HL-60 (cell line): ENCODE data around the gene TSPAN31.

Experiments used
- DNase-seq, 2 experiments: peaks; one replicate each; pipeline ENCODE4 v3.0.0-alpha.2; 2010 to 2020; ENCODE audit warnings: low read depth in 1 of 2, low spot score in 1 of 2
- H3K27ac ChIP-seq: fragments of 250-450 bp; sonication (Bioruptor Pico); replicated peaks from 2 replicates; pipeline ENCODE4 v1.5.1; 2020; ENCODE audit warnings: mild to moderate bottlenecking, moderate library complexity
- H3K27me3 ChIP-seq: fragments of 250-450 bp; sonication (Bioruptor Pico); 2 replicates; pipeline ENCODE4 v1.5.1; 2021; ENCODE audit warnings: mild to moderate bottlenecking, moderate library complexity; ENCODE audit not compliant: insufficient read depth, poor library complexity, severe bottlenecking
- H3K4me3 ChIP-seq: replicated peaks from 2 replicates; pipeline ENCODE4 v1.5.1; 2011; ENCODE audit warnings: mild to moderate bottlenecking, control low read depth, low read length; ENCODE audit not compliant: insufficient read depth
- GABPA ChIP-seq: IDR thresholded peaks from 2 replicates; pipeline ENCODE4 v1.6.1; 2012; ENCODE audit warnings: low read depth
- POLR2AphosphoS5 ChIP-seq: IDR thresholded peaks from 2 replicates; pipeline ENCODE4 v1.6.1; 2012; ENCODE audit warnings: low read depth
- SPI1 ChIP-seq: IDR thresholded peaks from 2 replicates; pipeline ENCODE4 v1.6.1; 2012; ENCODE audit warnings: low read depth, mild to moderate bottlenecking, borderline replicate concordance
- TF ChIP-seq, protein P1 (sequence below): IDR thresholded peaks from one replicate; pipeline ENCODE4 v1.5.1; 2011; ENCODE audit warnings: low read length, control low read depth, inconsistent platforms; ENCODE audit not compliant: insufficient read depth
- TF ChIP-seq, protein P2 (sequence below): IDR thresholded peaks from 2 replicates; pipeline ENCODE4 v1.6.1; 2012; ENCODE audit warnings: low read depth; ENCODE audit not compliant: insufficient replicate concordance

Gene TSPAN31

GRCh38 chr12:57761391-57761998 lies 16.7 kb downstream of the TSPAN31 start:
- no peak for DNase-seq
- TF ChIP-seq POLR2AphosphoS5 (no peak), SPI1 (no peak), GABPA (no peak)
- TF ChIP-seq, protein P1, sequence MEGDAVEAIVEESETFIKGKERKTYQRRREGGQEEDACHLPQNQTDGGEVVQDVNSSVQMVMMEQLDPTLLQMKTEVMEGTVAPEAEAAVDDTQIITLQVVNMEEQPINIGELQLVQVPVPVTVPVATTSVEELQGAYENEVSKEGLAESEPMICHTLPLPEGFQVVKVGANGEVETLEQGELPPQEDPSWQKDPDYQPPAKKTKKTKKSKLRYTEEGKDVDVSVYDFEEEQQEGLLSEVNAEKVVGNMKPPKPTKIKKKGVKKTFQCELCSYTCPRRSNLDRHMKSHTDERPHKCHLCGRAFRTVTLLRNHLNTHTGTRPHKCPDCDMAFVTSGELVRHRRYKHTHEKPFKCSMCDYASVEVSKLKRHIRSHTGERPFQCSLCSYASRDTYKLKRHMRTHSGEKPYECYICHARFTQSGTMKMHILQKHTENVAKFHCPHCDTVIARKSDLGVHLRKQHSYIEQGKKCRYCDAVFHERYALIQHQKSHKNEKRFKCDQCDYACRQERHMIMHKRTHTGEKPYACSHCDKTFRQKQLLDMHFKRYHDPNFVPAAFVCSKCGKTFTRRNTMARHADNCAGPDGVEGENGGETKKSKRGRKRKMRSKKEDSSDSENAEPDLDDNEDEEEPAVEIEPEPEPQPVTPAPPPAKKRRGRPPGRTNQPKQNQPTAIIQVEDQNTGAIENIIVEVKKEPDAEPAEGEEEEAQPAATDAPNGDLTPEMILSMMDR: no peak
- TF ChIP-seq, protein P2, sequence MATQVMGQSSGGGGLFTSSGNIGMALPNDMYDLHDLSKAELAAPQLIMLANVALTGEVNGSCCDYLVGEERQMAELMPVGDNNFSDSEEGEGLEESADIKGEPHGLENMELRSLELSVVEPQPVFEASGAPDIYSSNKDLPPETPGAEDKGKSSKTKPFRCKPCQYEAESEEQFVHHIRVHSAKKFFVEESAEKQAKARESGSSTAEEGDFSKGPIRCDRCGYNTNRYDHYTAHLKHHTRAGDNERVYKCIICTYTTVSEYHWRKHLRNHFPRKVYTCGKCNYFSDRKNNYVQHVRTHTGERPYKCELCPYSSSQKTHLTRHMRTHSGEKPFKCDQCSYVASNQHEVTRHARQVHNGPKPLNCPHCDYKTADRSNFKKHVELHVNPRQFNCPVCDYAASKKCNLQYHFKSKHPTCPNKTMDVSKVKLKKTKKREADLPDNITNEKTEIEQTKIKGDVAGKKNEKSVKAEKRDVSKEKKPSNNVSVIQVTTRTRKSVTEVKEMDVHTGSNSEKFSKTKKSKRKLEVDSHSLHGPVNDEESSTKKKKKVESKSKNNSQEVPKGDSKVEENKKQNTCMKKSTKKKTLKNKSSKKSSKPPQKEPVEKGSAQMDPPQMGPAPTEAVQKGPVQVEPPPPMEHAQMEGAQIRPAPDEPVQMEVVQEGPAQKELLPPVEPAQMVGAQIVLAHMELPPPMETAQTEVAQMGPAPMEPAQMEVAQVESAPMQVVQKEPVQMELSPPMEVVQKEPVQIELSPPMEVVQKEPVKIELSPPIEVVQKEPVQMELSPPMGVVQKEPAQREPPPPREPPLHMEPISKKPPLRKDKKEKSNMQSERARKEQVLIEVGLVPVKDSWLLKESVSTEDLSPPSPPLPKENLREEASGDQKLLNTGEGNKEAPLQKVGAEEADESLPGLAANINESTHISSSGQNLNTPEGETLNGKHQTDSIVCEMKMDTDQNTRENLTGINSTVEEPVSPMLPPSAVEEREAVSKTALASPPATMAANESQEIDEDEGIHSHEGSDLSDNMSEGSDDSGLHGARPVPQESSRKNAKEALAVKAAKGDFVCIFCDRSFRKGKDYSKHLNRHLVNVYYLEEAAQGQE: no peak
- H3K27me3 ChIP-seq: peaks cover 25% of the 10 kb centered on the region
- no peak overlapping the region for H3K27ac ChIP-seq
- no peak overlapping the region for H3K4me3 ChIP-seq

DNA sequence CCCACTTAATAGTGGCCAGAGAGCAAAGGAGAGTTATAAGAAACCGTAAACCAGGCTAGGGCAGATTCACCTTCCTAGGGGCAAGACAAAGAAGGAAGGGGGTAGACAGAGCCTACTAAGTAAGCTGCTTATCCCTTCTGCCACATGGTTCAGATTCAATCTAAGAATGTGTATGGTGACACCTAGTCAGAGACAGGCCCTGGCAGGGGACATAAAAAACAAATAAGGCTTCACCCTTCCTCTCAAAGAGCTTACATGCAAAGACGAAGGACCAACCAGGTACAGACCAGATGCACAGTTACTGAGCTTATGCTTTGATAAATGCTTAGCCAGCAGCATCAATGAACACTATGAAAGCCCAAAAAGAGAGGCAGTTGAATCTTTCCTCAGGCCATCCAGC lies 17.6 kb downstream of the TSPAN31 start:
- Histone ChIP-seq H3K4me3 (no peak overlapping the region), H3K27ac (no peak overlapping the region), H3K27me3 (peaks cover 31% of the 10 kb centered on the region)
- no peak for DNase-seq
- no peak for TF ChIP-seq SPI1
- no peak for TF ChIP-seq GABPA
- no peak for TF ChIP-seq POLR2AphosphoS5
- TF ChIP-seq, protein P2: no peak
- TF ChIP-seq, protein P1: no peak

DNA sequence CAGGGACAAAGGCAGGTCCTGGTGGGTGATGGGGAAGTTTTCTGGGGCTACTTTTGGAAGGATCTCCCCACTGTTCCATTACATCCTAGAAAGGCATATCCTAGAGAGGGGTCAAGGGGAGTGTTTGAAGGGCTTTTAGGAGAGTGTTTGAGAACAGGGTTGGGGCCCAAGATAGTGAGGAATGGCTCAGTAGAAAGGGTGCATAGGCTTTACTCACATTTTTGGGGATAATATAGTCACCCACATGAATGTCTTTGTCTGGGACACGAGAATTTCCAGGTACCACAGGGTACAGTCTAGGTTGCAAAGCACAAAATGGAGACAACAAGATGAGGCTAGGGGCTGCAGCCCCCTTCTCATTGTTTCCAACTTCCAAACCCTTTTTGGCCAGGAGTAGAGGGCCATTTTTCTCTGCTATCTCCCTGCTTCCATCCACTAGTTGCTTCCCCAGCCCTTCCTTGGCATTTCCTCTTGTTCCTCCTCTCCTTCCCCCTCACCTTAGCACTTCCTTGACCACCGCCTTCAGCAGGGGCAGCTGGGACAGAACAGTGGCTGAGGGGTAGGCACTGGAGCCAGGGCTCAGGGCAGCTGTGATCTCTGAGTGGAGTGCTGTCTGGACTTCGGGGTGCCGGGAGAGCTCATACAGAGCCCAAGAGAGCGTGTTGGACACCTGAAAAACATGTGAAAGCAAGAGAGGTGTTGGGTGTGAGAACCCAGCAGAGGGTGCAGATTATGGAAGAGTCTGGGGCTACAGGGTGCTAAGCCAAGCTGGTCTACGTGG lies 19.2 kb downstream of the TSPAN31 start:
- DNase-seq: no peak
- TF ChIP-seq, protein P2: no peak
- no peak for TF ChIP-seq SPI1
- TF ChIP-seq, protein P1: no peak
- TF ChIP-seq GABPA: no peak
- TF ChIP-seq POLR2AphosphoS5: no peak
- H3K4me3 ChIP-seq: no peak overlapping the region
- no peak overlapping the region for H3K27ac ChIP-seq
- peaks cover 28% of the 10 kb centered on the region for H3K27me3 ChIP-seq
